Measurements from ENCODE around the gene SRRM3. TPM values are rescaled to one million over a fixed set of nuclear protein-coding genes. Genes with fewer than 3 reads are reported as not detected.
"Not testable (repeated sequence)": the region's sequence is repeated elsewhere in the genome, so short reads cannot be mapped to it uniquely, and the experiment has no call there.

Gene SRRM3
- total and polyA plus RNA-seq, 2 experiments from 2014 or later = 0.39 to 0.65 TPM

GRCh38 chr7:76333511-76334101 is 131.9 kb downstream of the SRRM3 start:
- Histone ChIP-seq H3K9me3 (ENCODE audit: low read depth) (no peaks in the 10 kb centered on the region), H3K4me1 (ENCODE audit: insufficient read depth) (peaks cover 8% of the 10 kb centered on the region; the same call in 1 of the 2 replicates), H2AFZ (no peak overlapping the region), H3K4me2 (ENCODE audit: unreplicated experiment) (no peak overlapping the region), H3K79me2 (ENCODE audit: insufficient read depth) (peaks cover 100% of the 10 kb centered on the region), H3K9ac (no peak overlapping the region), H3K4me3 (no peak overlapping the region), H4K20me1 (ENCODE audit: insufficient read depth) (peaks cover 48% of the 10 kb centered on the region), H3K27ac (no peak overlapping the region), H3K27me3 (replicated peaks; ENCODE audit: insufficient read depth) (no peaks in the 10 kb centered on the region), H3F3A (ENCODE audit: insufficient read depth) (peaks cover 16% of the 10 kb centered on the region; the same call in 1 of the 2 replicates), H3K9me2 (ENCODE audit: insufficient read depth) (no peaks in the 10 kb centered on the region), H3K36me3 (ENCODE audit: low read depth) (peaks cover 13% of the 10 kb centered on the region)
- in situ Hi-C loops (cut with MboI) = no loop called here
- DNase-seq = no peak
- TF ChIP-seq EZH2 (IDR thresholded peaks at IDR 0.05; ENCODE audit: insufficient read depth, poor library complexity, severe bottlenecking) (no peak), EZH2phosphoT487 (IDR thresholded peaks at IDR 0.05; ENCODE audit: insufficient read depth, low read depth) (no peak)
- 96 to 97% methylated on average over 14 of the region's 14 CpGs for WGBS, 2 experiments (ENCODE audit: low coverage in 1 of 2, low lambda C conversion rate in 2 of 2, missing lambda C conversion rate in 2 of 2)

GRCh38 chr7:76334320-76334967 is 132.7 kb downstream of the SRRM3 start:
- Histone ChIP-seq H3K27ac (no peak overlapping the region), H3K9me3 (ENCODE audit: low read depth) (no peaks in the 10 kb centered on the region), H3K4me3 (no peak overlapping the region), H3K9me2 (ENCODE audit: insufficient read depth) (no peaks in the 10 kb centered on the region), H2AFZ (no peak overlapping the region), H3K9ac (no peak overlapping the region), H3F3A (ENCODE audit: insufficient read depth) (peaks cover 16% of the 10 kb centered on the region), H3K4me1 (ENCODE audit: insufficient read depth) (peaks cover 9% of the 10 kb centered on the region; the same call in 1 of the 2 replicates), H3K79me2 (ENCODE audit: insufficient read depth) (peaks cover 100% of the 10 kb centered on the region), H4K20me1 (ENCODE audit: insufficient read depth) (peaks cover 54% of the 10 kb centered on the region), H3K36me3 (ENCODE audit: low read depth) (0 out of 2 replicates have a peak, but pooled peaks cover 10% of the 10 kb centered on the region), H3K27me3 (replicated peaks; ENCODE audit: insufficient read depth) (no peaks in the 10 kb centered on the region), H3K4me2 (ENCODE audit: unreplicated experiment) (no peak overlapping the region)
- DNase-seq = no peak
- TF ChIP-seq EZH2 (IDR thresholded peaks at IDR 0.05; ENCODE audit: insufficient read depth, poor library complexity, severe bottlenecking) (no peak), EZH2phosphoT487 (IDR thresholded peaks at IDR 0.05; ENCODE audit: insufficient read depth, low read depth) (no peak)
- in situ Hi-C loops (cut with MboI) = no loop called here
- 93 to 96% methylated on average over 6 of the region's 6 CpGs for WGBS, 2 experiments (ENCODE audit: low coverage in 1 of 2, low lambda C conversion rate in 2 of 2, missing lambda C conversion rate in 2 of 2)

- H4K20me1 ChIP-seq (ENCODE audit: insufficient read depth) = peaks cover 61% of the 10 kb centered on the region
- H3K27ac ChIP-seq; H3K9ac ChIP-seq; H2AFZ ChIP-seq; H3K9me3 ChIP-seq (ENCODE audit: low read depth); H3K9me2 ChIP-seq (ENCODE audit: insufficient read depth); in situ Hi-C loops (cut with MboI); DNase-seq; H3K36me3 ChIP-seq (ENCODE audit: low read depth); H3K27me3 ChIP-seq (replicated peaks; ENCODE audit: insufficient read depth); H3K4me2 ChIP-seq (ENCODE audit: unreplicated experiment); H3K4me3 ChIP-seq: not testable (repeated sequence)
- peaks cover 18% of the 10 kb centered on the region for H3K4me1 ChIP-seq (ENCODE audit: insufficient read depth)
- 97 to 100% methylated on average over 2 of the region's 2 CpGs for WGBS, 2 experiments (ENCODE audit: low coverage in 1 of 2, low lambda C conversion rate in 2 of 2, missing lambda C conversion rate in 2 of 2)
- H3K79me2 ChIP-seq (ENCODE audit: insufficient read depth) = peaks cover 100% of the 10 kb centered on the region
- H3F3A ChIP-seq (ENCODE audit: insufficient read depth) = peaks cover 26% of the 10 kb centered on the region
Measured at GRCh38 chr7:76335417-76335816, 133.7 kb downstream of the SRRM3 start.

- in situ Hi-C loops (cut with MboI) = no loop called here
- H3K9me2 ChIP-seq (ENCODE audit: insufficient read depth) = no peaks in the 10 kb centered on the region
Measured at GRCh38 chr7:76336094-76336493, 134.4 kb downstream of the SRRM3 start.

More at GRCh38 chr7:76336094-76336493, 134.4 kb downstream of the SRRM3 start:
- Histone ChIP-seq H3K4me1 (ENCODE audit: insufficient read depth) (peaks cover 25% of the 10 kb centered on the region), H3K9me3 (ENCODE audit: low read depth) (no peaks in the 10 kb centered on the region), H3F3A (ENCODE audit: insufficient read depth) (peaks cover 32% of the 10 kb centered on the region), H2AFZ (no peak overlapping the region), H4K20me1 (ENCODE audit: insufficient read depth) (peaks cover 61% of the 10 kb centered on the region), H3K79me2 (ENCODE audit: insufficient read depth) (peaks cover 100% of the 10 kb centered on the region), H3K27me3 (replicated peaks; ENCODE audit: insufficient read depth) (no peaks in the 10 kb centered on the region), H3K36me3 (ENCODE audit: low read depth) (peaks cover 7% of the 10 kb centered on the region; the same call in 1 of the 2 replicates), H3K9ac (no peak overlapping the region), H3K27ac (no peak overlapping the region), H3K4me3 (no peak overlapping the region), H3K4me2 (ENCODE audit: unreplicated experiment) (no peak overlapping the region)
- no peak for DNase-seq
- TF ChIP-seq EZH2phosphoT487 (IDR thresholded peaks at IDR 0.05; ENCODE audit: insufficient read depth, low read depth) = no peak
- no peak for TF ChIP-seq EZH2 (IDR thresholded peaks at IDR 0.05; ENCODE audit: insufficient read depth, poor library complexity, severe bottlenecking)

Other genes with a start within 250 kb of the SRRM3 start
- 8.2 and 25.1 TPM in 2 replicates for gene TMEM120A, start 207.3 kb upstream of the SRRM3 start, total RNA-seq (2014; rRNA removed; shearing (Covaris generic))
- gene TMEM120A, start 207.3 kb upstream of the SRRM3 start, polyA plus RNA-seq (2016; fragmentation: Nextera tagmentation; extraction: Ambion mirVana) = 46.9 and 47.1 TPM in 2 replicates
- 31.5 and 42.5 TPM in 2 replicates for gene STYXL1, start 153.9 kb upstream of the SRRM3 start, total RNA-seq (2014; rRNA removed; shearing (Covaris generic))
- 51.8 and 54.7 TPM in 2 replicates for gene STYXL1, start 153.9 kb upstream of the SRRM3 start, polyA plus RNA-seq (2016; fragmentation: Nextera tagmentation; extraction: Ambion mirVana)
- gene MDH2, start 153.8 kb upstream of the SRRM3 start, total RNA-seq (2014; rRNA removed; shearing (Covaris generic)) = 71.7 and 72.4 TPM in 2 replicates
- 227 and 250 TPM in 2 replicates for gene MDH2, start 153.8 kb upstream of the SRRM3 start, polyA plus RNA-seq (2016; fragmentation: Nextera tagmentation; extraction: Ambion mirVana)
- 79.5 and 96.5 TPM in 2 replicates for gene HSPB1, start 100.8 kb downstream of the SRRM3 start, total RNA-seq (2014; rRNA removed; shearing (Covaris generic))
- 1,542 and 1,564 TPM in 2 replicates for gene HSPB1, start 100.8 kb downstream of the SRRM3 start, polyA plus RNA-seq (2016; fragmentation: Nextera tagmentation; extraction: Ambion mirVana)
- 56.0 TPM in 2 replicates for gene YWHAG, start 157.1 kb downstream of the SRRM3 start, total RNA-seq (2014; rRNA removed; shearing (Covaris generic))
- 28.1 and 28.4 TPM in 2 replicates for gene YWHAG, start 157.1 kb downstream of the SRRM3 start, polyA plus RNA-seq (2016; fragmentation: Nextera tagmentation; extraction: Ambion mirVana)
- 0.43 TPM in 1 of 2 replicates, not detected in the other for gene SSC4D, start 207.8 kb downstream of the SRRM3 start, total RNA-seq (2014; rRNA removed; shearing (Covaris generic))
- 0.66 and 0.85 TPM in 2 replicates for gene SSC4D, start 207.8 kb downstream of the SRRM3 start, polyA plus RNA-seq (2016; fragmentation: Nextera tagmentation; extraction: Ambion mirVana)
- gene ZP3, start 223.1 kb downstream of the SRRM3 start, total RNA-seq (2014; rRNA removed; shearing (Covaris generic)) = 4.5 and 5.3 TPM in 2 replicates
- 4.9 and 5.6 TPM in 2 replicates for gene ZP3, start 223.1 kb downstream of the SRRM3 start, polyA plus RNA-seq (2016; fragmentation: Nextera tagmentation; extraction: Ambion mirVana)